Small intestine (tissue), 7 donors: ENCODE results near the gene C1R. TPM values are rescaled to one million over a fixed set of nuclear protein-coding genes. Genes with fewer than 3 reads are reported as not detected.

ENCODE experiments used
- DNase-seq, 2 donors: peaks; one replicate each; pipeline versions ENCODE4 v3.0.0 to v3.0.0-alpha.2; 2013
- FAIRE-seq: peaks from 2 replicates; lab custom pipeline; 2012; peaks lifted over from hg19 to GRCh38; lab: Jason Lieb, UNC
- H3K27ac ChIP-seq, 3 donors: one replicate each; pipeline ENCODE4 v1.5.1; 2013; ENCODE audit warnings: low read length in 2 of 3, mild to moderate bottlenecking in 2 of 3, control low read depth in 1 of 3, inconsistent platforms in 1 of 3, low read depth in 1 of 3, moderate library complexity in 1 of 3
- H3K27me3 ChIP-seq, 3 donors: one replicate each; pipeline ENCODE4 v1.6.1; 2013; ENCODE audit warnings: low read length in 3 of 3, inconsistent platforms in 1 of 3; ENCODE audit not compliant: control insufficient read depth in 3 of 3, insufficient read depth in 3 of 3
- H3K36me3 ChIP-seq, 3 donors: one replicate each; pipeline ENCODE4 v1.6.1; 2013; ENCODE audit warnings: low read length in 3 of 3, inconsistent platforms in 1 of 3, low read depth in 1 of 3, mild to moderate bottlenecking in 1 of 3, moderate library complexity in 1 of 3; ENCODE audit not compliant: control insufficient read depth in 3 of 3, insufficient read depth in 2 of 3
- H3K4me1 ChIP-seq, 3 donors: one replicate each; pipeline ENCODE4 v1.6.1; 2013; ENCODE audit warnings: low read length in 2 of 3, inconsistent platforms in 1 of 3, low read depth in 1 of 3, mild to moderate bottlenecking in 1 of 3, moderate library complexity in 1 of 3; ENCODE audit not compliant: control insufficient read depth in 3 of 3, insufficient read depth in 2 of 3
- H3K4me3 ChIP-seq, 3 donors: one replicate each; pipeline ENCODE4 v1.5.1; 2013; ENCODE audit warnings: low read length in 3 of 3, control low read depth in 1 of 3, inconsistent platforms in 1 of 3, low read depth in 1 of 3, mild to moderate bottlenecking in 1 of 3, moderate library complexity in 1 of 3
- H3K9me3 ChIP-seq, 2 donors: one replicate each; pipeline ENCODE4 v1.6.1; 2013; ENCODE audit warnings: low read depth in 1 of 2, low read length in 1 of 2; ENCODE audit not compliant: control insufficient read depth in 2 of 2, insufficient read depth in 1 of 2
- WGBS, 3 donors: extraction: QIAGEN DNeasy Blood & Tissue Kit; methylation state at CpG; one replicate each; pipeline ENCODE4 v1.1.7; 2013; 5-methylcytosine and 5-hydroxymethylcytosine counted together
- polyA plus RNA-seq, 4 donors: library from polyadenylated mRNA; stranded (reverse) in 3 of 4; unstranded in 1 of 4; fragments of 200-250 nt in 3 of 4; fragments of 120-200 nt in 1 of 4; gene quantifications; one replicate each; pipeline versions ENCODE4 v1.2.1 to v1.2.3, GENCODE V29; 2013
- donor health status: healthy with polysubstance abuse.
- donor health status: control.
- donor health status: control.
- donor health status: Bipolar disorder and iron deficiency.
- donor health status: healthy.

Gene C1R
- polyA plus RNA-seq, 4 donors, result 4.5 to 254 (median 22.9) TPM

GRCh38 chr12:7131502-7131866, 39.2 kb upstream of the C1R start:
- H3K4me1 ChIP-seq, result peaks cover 0 to 45% (median 3%) of the 10 kb centered on the region in 3 donors
- no peaks in the 10 kb centered on the region for H3K27me3 ChIP-seq
- no peak for FAIRE-seq
- H3K36me3 ChIP-seq, result peaks cover 0 to 31% (median 3%) of the 10 kb centered on the region in 3 donors
- no peaks in the 10 kb centered on the region for H3K9me3 ChIP-seq
- peak overlapping the region in 2 of 3 donors; percentile 6 to 24 for H3K27ac ChIP-seq
- peak overlapping the region in 1 of 3 donors; percentile 91 for H3K4me3 ChIP-seq
- 26 to 42% (median 28%) methylated on average over 6 to 7 of the region's 7 CpGs for WGBS, 3 donors
- DNase-seq, result no peak

DNA sequence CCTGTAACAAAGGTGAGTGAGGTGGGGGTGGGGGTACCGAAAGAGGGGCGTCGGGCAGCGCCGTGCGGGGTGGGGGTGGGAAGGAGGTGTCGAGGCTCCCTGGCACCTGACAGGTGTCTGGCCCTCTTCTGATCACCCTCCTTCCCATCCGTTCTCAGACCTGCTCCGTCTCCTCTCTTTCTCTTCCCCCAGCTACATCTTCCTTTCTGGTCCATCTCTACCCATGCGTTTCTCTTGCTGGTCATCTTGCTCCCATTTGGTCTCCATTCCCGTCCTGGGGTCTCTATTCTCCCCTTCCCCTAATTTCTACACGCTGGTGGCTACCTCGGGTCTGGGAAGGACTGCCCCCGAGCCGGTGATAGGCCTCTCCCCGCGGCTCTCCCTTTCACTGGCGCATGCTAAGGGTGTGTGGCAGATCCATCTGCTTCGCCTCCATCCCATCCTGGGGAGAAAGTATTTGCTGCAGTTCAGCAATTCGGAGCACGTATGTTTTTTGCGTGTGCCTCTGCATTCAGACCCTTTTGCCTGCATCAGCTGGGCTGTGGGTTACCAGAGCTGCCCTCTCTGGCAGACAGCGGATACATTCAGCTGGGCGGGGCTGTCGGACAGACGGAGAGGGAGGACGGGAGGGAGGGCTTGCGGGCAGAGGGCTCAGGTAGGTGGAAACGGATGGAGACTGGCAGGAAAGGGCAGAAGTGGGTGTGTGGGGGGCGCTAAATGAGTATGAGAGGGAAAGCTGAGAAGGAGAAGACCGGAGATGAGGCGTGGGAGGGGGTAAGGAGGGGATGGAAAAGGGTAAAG, 38.7 kb upstream of the C1R start:
- no peaks in the 10 kb centered on the region for H3K9me3 ChIP-seq
- H3K27ac ChIP-seq, result peak overlapping the region; percentile 6 to 89 (median 61)
- peaks cover 0 to 45% (median 3%) of the 10 kb centered on the region in 3 donors for H3K4me1 ChIP-seq
- H3K4me3 ChIP-seq, result peak overlapping the region; percentile 53 to 91 (median 56)
- H3K27me3 ChIP-seq, result no peaks in the 10 kb centered on the region
- peaks cover 0 to 25% (median 3%) of the 10 kb centered on the region in 3 donors for H3K36me3 ChIP-seq
- FAIRE-seq, result no peak
- 2 to 3% (median 2%) methylated on average over 29 to 32 of the region's 32 CpGs for WGBS, 3 donors
- peak; percentile 46 to 70 for DNase-seq

GRCh38 chr12:7129872-7130691, 37.8 kb upstream of the C1R start, which contains the start of gene CLSTN3:
Gene CLSTN3, plus strand, starts transcription at chr12:7130371. Its CDS starts 278 bp downstream, at chr12:7130649.
- 0 to 1% (median 1%) methylated on average over 38 to 40 of the region's 40 CpGs for WGBS, 3 donors
- DNase-seq (peak; percentile 65 to 90), FAIRE-seq (no peak)
- H3K36me3 ChIP-seq, result peaks cover 0 to 17% (median 0%) of the 10 kb centered on the region in 3 donors
- no peaks in the 10 kb centered on the region for H3K27me3 ChIP-seq
- peak within 1 kb of the TSS in 2 of 3 donors; percentile 62 to 89 for H3K27ac ChIP-seq
- H3K4me1 ChIP-seq, result peaks cover 0 to 45% (median 3%) of the 10 kb centered on the region in 3 donors
- peak within 1 kb of the TSS; percentile 53 to 91 (median 56) for H3K4me3 ChIP-seq
- no peaks in the 10 kb centered on the region for H3K9me3 ChIP-seq

GRCh38 chr12:7129287-7129871, 37.1 kb upstream of the C1R start:
- DNase-seq, result peak in 1 of 2 donors; percentile 48

DNA sequence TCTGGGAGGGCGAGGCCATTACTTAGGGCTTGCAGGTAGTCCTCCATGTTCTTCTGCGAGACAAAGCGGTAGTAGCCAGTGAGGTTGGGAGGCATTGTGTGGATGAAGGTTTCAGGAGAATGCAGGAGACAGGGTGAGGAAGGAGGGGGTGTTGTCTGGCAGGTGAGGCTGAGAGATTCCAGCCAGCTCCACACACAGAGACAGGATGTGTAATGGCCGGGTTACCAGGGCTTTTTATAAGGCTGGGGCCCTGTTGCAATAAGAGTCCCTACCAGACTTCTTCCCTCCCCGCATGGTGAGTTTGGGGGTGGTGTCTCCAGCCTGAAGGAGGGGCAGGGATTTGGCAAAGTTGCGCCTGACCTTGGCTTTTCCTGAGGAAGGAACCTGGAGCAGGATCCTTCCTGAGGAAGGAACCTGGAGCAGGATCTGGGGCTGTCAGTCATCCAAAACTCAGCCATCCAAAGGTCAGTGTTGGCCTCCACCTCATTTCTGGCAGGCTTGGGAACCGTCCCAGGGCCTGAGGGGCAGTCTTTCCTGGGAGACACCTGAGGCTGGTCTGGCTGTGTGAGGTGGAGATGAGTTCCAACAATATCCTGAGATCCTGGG, 36.5 kb upstream of the C1R start, which contains the start of gene RBP5:
TSS of gene RBP5 (minus strand) at position 209 of the 606 bp plus-strand sequence. CDS start at position 95, 114 bp downstream.
- H3K27ac ChIP-seq, result peak within 1 kb of the TSS in 2 of 3 donors; percentile 62 to 89
- H3K27me3 ChIP-seq, result no peaks in the 10 kb centered on the region
- 52 to 69% (median 54%) methylated on average over 6 to 7 of the region's 7 CpGs for WGBS, 3 donors
- H3K4me1 ChIP-seq, result peaks cover under 1 to 43% (median 3%) of the 10 kb centered on the region in 3 donors
- FAIRE-seq, result no peak
- DNase-seq, result peak in 1 of 2 donors; percentile 25
- H3K36me3 ChIP-seq, result peaks cover 0 to 7% (median 0%) of the 10 kb centered on the region in 3 donors
- H3K4me3 ChIP-seq, result peak within 1 kb of the TSS; percentile 53 to 91 (median 56)
- no peaks in the 10 kb centered on the region for H3K9me3 ChIP-seq

More at GRCh38 chr12:7129287-7129871, 37.1 kb upstream of the C1R start:
- Histone ChIP-seq H3K9me3 (no peaks in the 10 kb centered on the region), H3K36me3 (peaks cover 0 to 11% (median 0%) of the 10 kb centered on the region in 3 donors), H3K27ac (peak overlapping the region in 2 of 3 donors; percentile 62 to 89), H3K4me1 (peaks cover 0 to 43% (median 3%) of the 10 kb centered on the region in 3 donors), H3K27me3 (no peaks in the 10 kb centered on the region), H3K4me3 (peak overlapping the region; percentile 53 to 91 (median 56))
- FAIRE-seq, result no peak
- WGBS, 3 donors, result 3 to 5% (median 4%) methylated on average over 19 of the region's 19 CpGs

DNA sequence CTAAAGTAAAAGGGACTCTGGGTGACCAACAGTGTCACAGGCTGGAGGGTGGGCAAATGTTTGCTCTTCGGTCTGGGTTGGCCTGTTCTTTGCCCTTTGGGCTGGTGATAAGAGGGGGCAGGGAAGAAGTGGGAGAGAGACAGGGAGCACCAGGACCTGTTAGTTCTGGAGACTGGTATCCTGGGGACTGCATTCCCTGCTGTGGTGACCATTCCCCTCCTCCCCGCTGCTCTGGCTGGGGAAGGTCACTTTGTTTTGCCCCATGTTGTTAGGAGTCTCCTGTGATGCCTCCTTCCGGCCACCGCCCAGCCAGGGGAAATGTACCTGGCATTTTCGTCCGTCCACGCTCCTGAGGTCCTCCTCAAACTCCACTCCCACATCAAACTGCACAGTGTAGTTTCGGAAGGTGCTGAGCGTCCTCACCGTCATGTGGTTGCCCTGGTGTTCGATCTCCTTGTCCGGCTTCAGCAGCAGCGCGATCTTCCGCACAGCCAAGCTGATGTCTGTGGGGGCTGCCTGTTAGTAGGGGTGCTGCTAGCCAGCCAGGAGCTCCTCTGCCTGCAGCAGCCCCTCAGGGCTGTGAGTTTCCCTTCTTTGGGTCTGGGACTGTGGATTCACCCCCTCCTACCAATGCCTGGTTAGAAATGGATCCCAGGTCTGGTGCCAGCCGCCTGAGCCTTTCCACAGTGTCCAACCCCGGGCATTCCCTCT, 35.8 kb upstream of the C1R start:
- WGBS, 3 donors, result 81 to 86% (median 82%) methylated on average over 17 of the region's 17 CpGs
- H3K27ac ChIP-seq, result peak overlapping the region in 2 of 3 donors; percentile 28 to 55
- H3K36me3 ChIP-seq, result peaks cover 0 to 6% (median 0%) of the 10 kb centered on the region in 3 donors
- peak in 1 of 2 donors; percentile 32 for DNase-seq
- FAIRE-seq, result no peak
- H3K4me3 ChIP-seq, result peak overlapping the region in 1 of 3 donors; percentile 4
- no peaks in the 10 kb centered on the region for H3K9me3 ChIP-seq
- H3K27me3 ChIP-seq, result no peaks in the 10 kb centered on the region
- peaks cover 2 to 50% (median 3%) of the 10 kb centered on the region in 3 donors for H3K4me1 ChIP-seq

DNA sequence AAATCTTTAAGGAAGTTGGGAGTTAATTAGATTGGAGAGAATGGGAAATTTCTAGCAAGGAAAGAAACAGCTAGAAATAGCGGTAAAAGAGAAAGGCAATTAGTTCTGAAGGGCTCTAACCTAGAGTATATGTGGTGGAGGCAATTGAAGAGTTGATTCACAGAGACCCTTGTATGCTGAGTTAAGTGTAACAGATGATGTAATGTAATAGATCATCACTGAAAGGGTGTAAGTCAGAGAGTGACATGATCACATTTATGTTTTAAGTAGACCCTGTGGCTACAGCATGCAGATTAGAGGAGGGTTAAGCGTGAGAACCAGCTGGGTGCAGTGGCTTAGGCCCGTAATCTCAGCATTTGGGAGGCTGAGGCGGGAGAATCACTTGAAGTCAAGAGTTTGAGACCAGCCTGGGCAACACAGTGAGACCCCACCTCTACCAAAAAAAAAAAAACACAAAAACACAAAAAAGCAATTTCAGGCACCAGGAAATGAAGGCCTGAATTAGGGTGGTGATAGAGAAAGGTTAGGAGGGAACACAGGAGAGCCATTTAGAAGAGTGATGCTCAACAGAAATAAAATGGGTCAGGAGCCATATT, 33.5 kb upstream of the C1R start:
- Histone ChIP-seq H3K9me3 (no peaks in the 10 kb centered on the region), H3K27ac (no peak overlapping the region), H3K4me1 (peaks cover 2 to 44% (median 3%) of the 10 kb centered on the region in 3 donors), H3K4me3 (no peak overlapping the region), H3K36me3 (peaks cover 0 to 26% (median 2%) of the 10 kb centered on the region in 3 donors), H3K27me3 (no peaks in the 10 kb centered on the region)
- FAIRE-seq (no peak), DNase-seq (no peak)
- 68 to 94% (median 86%) methylated on average over 4 of the region's 4 CpGs for WGBS, 3 donors
